Measurements from ENCODE around the gene RIPK4.

- TF ChIP-seq CTCF (IDR thresholded peaks at IDR 0.05), result no peak
- no peak for TF ChIP-seq ZFX (IDR thresholded peaks at IDR 0.05; ENCODE audit: borderline replicate concordance)
Measured at GRCh38 chr21:41764558-41765419, 2.1 kb downstream of the RIPK4 start.

All from 22Rv1 (cell line).